ENCODE data around the gene LRRC51.

LRRC51 gene

GRCh38 chr11:72083414-72083813, 2.8 kb downstream of the LRRC51 start:
- TF ChIP-seq CTCF (IDR thresholded peaks at IDR 0.05; ENCODE audit: low read length) (no peak), EZH2phosphoT487 (IDR thresholded peaks at IDR 0.05; ENCODE audit: low read length) (no peak), EZH2 (optimal IDR thresholded peaks at IDR 0.05; ENCODE audit: low read depth, low read length) (no peak)
- Histone ChIP-seq H3K9me2 (replicated peaks; ENCODE audit: insufficient read depth, low read length) (no peaks in the 10 kb centered on the region), H2AFZ (ENCODE audit: low read length) (no peak overlapping the region), H3K4me2 (ENCODE audit: low read depth, low read length) (no peak overlapping the region), H3K27ac (ENCODE audit: low read length) (no peak overlapping the region), H4K20me1 (ENCODE audit: insufficient read depth, low read length) (no peaks in the 10 kb centered on the region), H3K9ac (ENCODE audit: low read length) (no peak overlapping the region), H3F3A (ENCODE audit: insufficient read depth, low read length) (peaks cover 16% of the 10 kb centered on the region), H3K4me3 (ENCODE audit: low read length) (no peak overlapping the region), H3K9me3 (replicated peaks; ENCODE audit: insufficient read depth, low read length) (no peaks in the 10 kb centered on the region), H3K79me2 (ENCODE audit: low read length) (peaks cover 16% of the 10 kb centered on the region), H3K36me3 (replicated peaks; ENCODE audit: insufficient read depth, low read length) (no peaks in the 10 kb centered on the region), H3K27me3 (replicated peaks; ENCODE audit: insufficient read depth, low read length) (no peaks in the 10 kb centered on the region), H3K4me1 (ENCODE audit: low read length) (peaks cover 23% of the 10 kb centered on the region)
- DNase-seq = no peak

GRCh38 chr11:72084076-72084475, 3.4 kb downstream of the LRRC51 start:
- DNase-seq = no peak
- Histone ChIP-seq H3K9me2 (replicated peaks; ENCODE audit: insufficient read depth, low read length) (no peaks in the 10 kb centered on the region), H3K9ac (ENCODE audit: low read length) (no peak overlapping the region), H3K27ac (ENCODE audit: low read length) (no peak overlapping the region), H4K20me1 (ENCODE audit: insufficient read depth, low read length) (no peaks in the 10 kb centered on the region), H3K4me3 (ENCODE audit: low read length) (no peak overlapping the region), H3K9me3 (replicated peaks; ENCODE audit: insufficient read depth, low read length) (no peaks in the 10 kb centered on the region), H3F3A (ENCODE audit: insufficient read depth, low read length) (peaks cover 16% of the 10 kb centered on the region), H3K36me3 (replicated peaks; ENCODE audit: insufficient read depth, low read length) (no peaks in the 10 kb centered on the region), H2AFZ (ENCODE audit: low read length) (no peak overlapping the region), H3K4me2 (ENCODE audit: low read depth, low read length) (no peak overlapping the region), H3K4me1 (ENCODE audit: low read length) (peaks cover 17% of the 10 kb centered on the region), H3K27me3 (replicated peaks; ENCODE audit: insufficient read depth, low read length) (no peaks in the 10 kb centered on the region), H3K79me2 (ENCODE audit: low read length) (peaks cover 10% of the 10 kb centered on the region)
- no peak for TF ChIP-seq EZH2 (optimal IDR thresholded peaks at IDR 0.05; ENCODE audit: low read depth, low read length)
- TF ChIP-seq CTCF (IDR thresholded peaks at IDR 0.05; ENCODE audit: low read length) = no peak
- TF ChIP-seq EZH2phosphoT487 (IDR thresholded peaks at IDR 0.05; ENCODE audit: low read length) = no peak

- Histone ChIP-seq H2AFZ (ENCODE audit: low read length) (no peak overlapping the region), H3K4me2 (ENCODE audit: low read depth, low read length) (no peak overlapping the region), H4K20me1 (ENCODE audit: insufficient read depth, low read length) (no peaks in the 10 kb centered on the region), H3K9ac (ENCODE audit: low read length) (no peak overlapping the region), H3K4me1 (ENCODE audit: low read length) (peaks cover 16% of the 10 kb centered on the region), H3K27me3 (replicated peaks; ENCODE audit: insufficient read depth, low read length) (no peaks in the 10 kb centered on the region), H3K36me3 (replicated peaks; ENCODE audit: insufficient read depth, low read length) (no peaks in the 10 kb centered on the region), H3F3A (ENCODE audit: insufficient read depth, low read length) (peaks cover 11% of the 10 kb centered on the region), H3K4me3 (ENCODE audit: low read length) (no peak overlapping the region), H3K79me2 (ENCODE audit: low read length) (peaks cover under 1% of the 10 kb centered on the region), H3K9me2 (replicated peaks; ENCODE audit: insufficient read depth, low read length) (no peaks in the 10 kb centered on the region), H3K27ac (ENCODE audit: low read length) (no peak overlapping the region), H3K9me3 (replicated peaks; ENCODE audit: insufficient read depth, low read length) (no peaks in the 10 kb centered on the region)
- no peak for DNase-seq
- TF ChIP-seq EZH2phosphoT487 (IDR thresholded peaks at IDR 0.05; ENCODE audit: low read length) = no peak
Measured at GRCh38 chr11:72084965-72085364, 4.3 kb downstream of the LRRC51 start.

- H3K4me3 ChIP-seq (ENCODE audit: low read length) = no peak overlapping the region
- peaks cover 16% of the 10 kb centered on the region for H3K4me1 ChIP-seq (ENCODE audit: low read length)
- no peak for DNase-seq
- no peaks in the 10 kb centered on the region for H3K9me2 ChIP-seq (replicated peaks; ENCODE audit: insufficient read depth, low read length)
- H3K4me2 ChIP-seq (ENCODE audit: low read depth, low read length) = no peak overlapping the region
- no peaks in the 10 kb centered on the region for H3K9me3 ChIP-seq (replicated peaks; ENCODE audit: insufficient read depth, low read length)
- H2AFZ ChIP-seq (ENCODE audit: low read length) = no peak overlapping the region
- TF ChIP-seq EZH2phosphoT487 (IDR thresholded peaks at IDR 0.05; ENCODE audit: low read length) (no peak), CTCF (IDR thresholded peaks at IDR 0.05; ENCODE audit: low read length) (no peak), EZH2 (optimal IDR thresholded peaks at IDR 0.05; ENCODE audit: low read depth, low read length) (no peak)
- no peaks in the 10 kb centered on the region for H3K27me3 ChIP-seq (replicated peaks; ENCODE audit: insufficient read depth, low read length)
- no peaks in the 10 kb centered on the region for H3K36me3 ChIP-seq (replicated peaks; ENCODE audit: insufficient read depth, low read length)
- H3K9ac ChIP-seq (ENCODE audit: low read length) = no peak overlapping the region
- peaks cover 11% of the 10 kb centered on the region for H3F3A ChIP-seq (ENCODE audit: insufficient read depth, low read length)
- H4K20me1 ChIP-seq (ENCODE audit: insufficient read depth, low read length) = no peaks in the 10 kb centered on the region
- H3K27ac ChIP-seq (ENCODE audit: low read length) = no peak overlapping the region
- H3K79me2 ChIP-seq (ENCODE audit: low read length) = no peaks in the 10 kb centered on the region
Measured at GRCh38 chr11:72085621-72086351, 5.1 kb downstream of the LRRC51 start.
